HG02571 (cell line): ENCODE measurements around the gene RPTOR.
"Not testable (repeated sequence)": the region's sequence is repeated elsewhere in the genome, so short reads cannot be mapped to it uniquely, and the experiment has no call there.

ENCODE experiments used
- ATAC-seq: cut with Tn5 transposase; IDR thresholded peaks from one replicate; pipeline ENCODE4 v1.9.1; 2021; ENCODE audit warnings: mild to moderate bottlenecking, moderate library complexity; ENCODE audit not compliant: unreplicated experiment

The RPTOR gene

DNA sequence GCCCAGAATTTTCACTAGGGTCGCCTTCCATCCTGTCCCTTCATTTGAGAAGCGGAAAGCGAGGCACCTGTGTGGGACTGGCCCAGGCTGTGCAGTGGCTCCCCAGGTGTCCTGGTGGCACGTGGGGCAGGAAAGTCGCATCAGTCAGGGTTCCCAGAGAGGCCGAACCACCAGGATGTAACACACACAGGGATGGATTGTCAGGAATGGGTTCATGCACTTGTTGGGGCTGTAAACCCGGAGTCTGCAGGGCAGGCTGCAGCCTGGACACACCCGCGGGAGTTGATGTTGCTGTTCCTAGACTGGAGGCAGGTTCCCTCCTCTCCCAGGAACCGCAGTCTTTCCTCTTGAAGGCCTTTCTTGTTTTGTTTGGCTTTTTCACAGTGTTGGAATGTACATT is 30.7 kb upstream of the RPTOR start:
- ATAC-seq, result no peak

DNA sequence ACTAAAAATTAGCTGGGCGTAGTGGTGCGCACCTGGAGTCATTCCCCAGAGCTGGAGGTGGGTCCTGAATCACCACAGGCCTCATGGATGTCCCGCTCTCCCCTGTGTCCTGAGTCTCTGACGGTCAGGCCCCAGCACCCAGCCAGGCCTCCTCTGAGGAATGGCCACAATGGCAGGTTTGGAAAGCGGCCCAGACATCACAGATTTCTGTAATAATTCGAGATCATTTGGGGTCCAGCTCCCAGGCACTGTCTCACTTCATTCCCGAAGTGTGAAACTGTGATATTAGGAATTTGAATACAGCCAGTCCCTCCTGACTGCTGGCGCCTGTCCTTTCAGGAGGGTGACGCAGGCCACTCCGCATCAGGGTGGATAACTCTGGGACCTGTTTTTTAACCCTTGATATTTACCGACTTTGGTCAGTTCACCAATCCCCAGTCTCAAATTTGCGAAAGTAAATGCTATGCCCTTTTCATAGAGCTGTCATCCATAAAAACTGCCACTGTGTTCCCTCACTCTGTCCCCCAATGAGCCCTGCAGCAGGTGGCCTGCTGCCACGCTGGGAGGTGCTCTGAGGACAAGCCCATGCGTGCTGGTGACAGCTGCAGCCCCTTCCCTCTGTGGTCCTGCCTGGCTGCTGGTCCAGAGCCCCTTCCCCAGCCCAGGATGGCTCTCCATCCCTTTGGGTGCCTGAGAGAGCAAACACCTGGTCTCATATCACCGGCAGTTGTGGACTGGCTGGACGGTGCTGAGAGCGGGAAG is 28.3 kb upstream of the RPTOR start:
- no peak for ATAC-seq

DNA sequence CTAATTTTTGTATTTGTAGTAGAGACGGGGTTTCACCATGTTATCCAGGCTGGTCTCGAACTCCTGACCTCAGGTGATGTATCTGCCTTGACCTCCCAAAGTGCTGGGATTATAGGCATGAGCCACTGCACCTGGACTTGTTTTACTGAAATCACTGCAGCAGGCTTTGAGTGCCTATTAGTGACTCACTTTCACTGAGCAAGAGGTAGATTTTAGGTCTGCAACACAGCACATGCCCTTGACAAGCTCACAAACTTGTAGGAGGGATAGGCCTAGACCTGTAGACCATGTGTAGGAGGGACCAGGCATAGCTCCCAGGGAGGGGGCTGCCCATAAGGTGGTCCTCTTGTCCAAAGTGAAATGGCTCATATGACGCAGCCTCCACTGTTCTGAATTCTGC is 27.0 kb upstream of the RPTOR start:
- no peak for ATAC-seq

DNA sequence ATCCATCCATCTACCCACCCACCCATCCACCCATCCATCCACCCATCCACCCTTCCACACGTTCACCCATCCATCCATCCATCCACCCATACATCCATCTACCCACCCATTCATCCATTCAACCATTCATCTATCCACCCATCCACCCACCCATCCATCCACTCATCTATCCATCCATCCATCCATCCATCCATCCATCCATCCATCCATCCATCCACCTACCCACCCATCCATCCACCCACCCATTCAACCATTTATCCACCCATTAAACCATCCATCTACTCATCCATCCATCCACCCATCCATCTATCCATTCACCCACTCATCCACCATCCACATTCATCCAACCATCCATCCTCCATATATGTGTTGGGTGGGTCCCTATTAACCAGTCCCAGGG is 26.2 kb upstream of the RPTOR start:
- no peak for ATAC-seq

DNA sequence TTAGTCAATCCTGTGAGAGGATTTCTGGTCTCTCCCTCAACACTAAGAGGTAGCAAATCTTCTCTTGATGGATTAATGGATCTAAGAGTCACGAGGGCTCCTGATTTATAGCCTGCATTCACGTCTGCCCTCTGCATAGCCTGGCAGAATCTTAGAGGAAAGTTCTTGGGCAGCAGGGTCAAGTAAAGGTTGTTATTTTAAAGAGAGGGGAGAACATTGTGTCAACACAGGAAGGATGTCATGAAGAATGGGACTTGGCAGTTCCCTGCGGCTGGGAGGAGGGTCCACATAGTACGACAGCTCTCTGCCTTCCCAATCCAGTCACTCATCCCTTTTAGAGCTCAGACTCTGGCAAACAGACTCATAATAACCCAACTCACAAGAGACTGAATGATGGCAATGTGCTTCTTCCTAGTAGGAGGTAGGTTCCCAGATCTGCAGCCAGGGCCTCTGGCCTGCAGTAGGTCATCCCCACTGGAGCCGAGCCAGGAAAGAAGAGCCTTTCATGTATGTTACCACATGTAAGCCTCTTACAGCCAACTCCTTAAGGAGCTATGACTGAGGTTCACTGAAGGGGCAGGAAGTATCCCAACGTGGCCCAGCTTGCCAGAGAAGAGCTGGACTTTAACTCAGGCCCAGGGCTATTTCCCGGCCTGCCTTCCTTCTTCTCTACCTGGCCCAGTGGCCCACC is 25.4 kb upstream of the RPTOR start:
- ATAC-seq, result no peak

DNA sequence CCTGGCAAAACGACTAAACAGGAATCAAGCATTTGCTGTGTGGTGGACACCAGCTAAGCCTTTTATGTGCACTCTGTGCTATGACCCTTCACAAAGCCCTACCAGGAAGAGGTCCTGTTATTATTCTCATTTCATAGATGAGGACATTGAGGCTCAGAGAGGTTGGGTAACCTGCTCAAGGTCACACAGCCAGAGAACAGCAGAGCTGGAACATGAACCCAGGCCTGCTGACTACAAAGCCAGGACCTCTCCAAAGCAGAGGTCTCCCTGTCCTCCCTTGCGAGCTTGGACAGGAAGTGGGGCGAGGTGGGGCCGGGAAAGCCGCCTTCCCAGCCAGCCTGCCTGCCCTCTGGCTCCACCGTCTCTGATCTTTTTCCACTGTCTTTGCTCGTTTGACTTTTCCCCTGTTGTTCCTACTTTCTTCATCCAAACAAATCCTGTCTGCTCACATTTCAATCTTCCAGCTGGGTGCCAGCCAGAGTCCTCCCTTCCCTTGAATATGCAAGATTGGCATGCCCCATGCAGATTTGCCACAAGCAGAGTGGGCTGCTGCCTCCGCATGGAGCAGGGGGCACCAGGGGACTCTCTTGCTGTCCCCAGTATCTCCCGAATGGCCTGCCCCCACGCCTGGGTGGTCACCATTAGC is 23.7 kb upstream of the RPTOR start:
- no peak for ATAC-seq

DNA sequence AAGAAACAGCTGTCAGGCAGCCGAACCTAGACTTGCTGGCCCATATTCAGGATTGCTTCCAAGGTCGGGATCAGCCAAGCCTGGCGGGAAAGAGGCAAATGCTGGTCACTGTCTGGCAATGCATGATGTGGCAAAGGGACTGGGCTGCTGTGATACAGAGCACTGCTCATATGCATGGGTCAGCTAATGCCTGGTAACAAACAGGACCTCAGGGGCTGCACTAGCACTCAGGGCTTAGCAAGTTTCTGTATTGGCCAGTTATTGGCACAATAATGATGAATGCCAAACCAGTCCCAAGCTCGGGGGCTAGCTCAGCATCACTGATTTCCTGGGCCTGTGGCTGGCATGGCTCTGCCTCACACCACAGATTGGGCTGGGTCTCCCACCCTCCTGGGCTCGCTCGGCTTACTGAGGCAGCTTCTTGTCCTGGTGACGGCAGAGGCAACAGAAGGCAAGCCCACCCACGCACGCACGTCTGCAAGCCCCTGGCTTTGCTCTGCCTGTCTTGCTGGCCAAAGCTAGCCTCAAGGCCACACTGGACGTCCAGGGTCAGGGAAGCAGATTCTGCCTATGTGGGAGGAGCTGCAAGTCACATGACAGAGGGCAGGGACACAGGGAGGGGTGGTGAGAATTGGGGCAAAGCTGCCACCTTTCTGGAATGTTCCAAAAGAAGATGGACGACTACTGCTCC is 21.4 kb upstream of the RPTOR start:
- ATAC-seq, result no peak

DNA sequence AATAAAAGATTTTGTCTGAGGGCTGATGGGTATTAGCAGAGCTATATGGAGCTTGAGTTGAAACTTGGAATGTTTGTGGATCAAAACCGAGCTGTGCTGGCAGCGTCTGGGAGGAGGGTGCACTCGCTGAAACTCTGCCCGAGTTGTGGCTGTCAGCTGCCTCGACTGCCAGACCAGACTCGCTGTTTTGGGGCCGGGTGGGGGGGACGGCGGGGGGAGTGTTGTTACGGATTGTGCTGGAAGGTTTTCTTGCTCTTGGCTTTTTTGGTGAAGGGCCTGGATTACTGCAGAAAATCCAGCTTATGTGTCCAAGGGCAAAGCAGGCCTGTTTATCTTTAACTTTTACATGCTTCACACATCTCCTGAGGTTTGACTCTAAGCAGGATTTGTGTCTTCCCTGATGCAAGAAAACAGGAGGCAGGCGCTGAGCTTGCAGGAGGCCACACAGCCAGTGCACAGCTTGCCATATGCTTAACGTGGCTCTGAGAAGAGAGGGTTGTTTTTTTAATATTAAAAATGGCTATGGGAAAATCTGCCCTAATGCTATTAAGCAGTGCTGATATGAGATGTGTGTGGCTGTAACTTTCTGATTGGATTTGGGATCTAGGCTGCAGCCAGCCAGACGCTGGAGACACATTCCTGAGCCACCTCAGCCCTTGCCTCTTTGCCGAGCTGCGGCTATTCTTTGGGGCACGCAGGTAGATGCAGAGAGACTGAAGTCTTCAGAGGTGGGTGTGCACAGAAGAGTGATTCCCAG is 20.5 kb upstream of the RPTOR start:
- ATAC-seq, result no peak

DNA sequence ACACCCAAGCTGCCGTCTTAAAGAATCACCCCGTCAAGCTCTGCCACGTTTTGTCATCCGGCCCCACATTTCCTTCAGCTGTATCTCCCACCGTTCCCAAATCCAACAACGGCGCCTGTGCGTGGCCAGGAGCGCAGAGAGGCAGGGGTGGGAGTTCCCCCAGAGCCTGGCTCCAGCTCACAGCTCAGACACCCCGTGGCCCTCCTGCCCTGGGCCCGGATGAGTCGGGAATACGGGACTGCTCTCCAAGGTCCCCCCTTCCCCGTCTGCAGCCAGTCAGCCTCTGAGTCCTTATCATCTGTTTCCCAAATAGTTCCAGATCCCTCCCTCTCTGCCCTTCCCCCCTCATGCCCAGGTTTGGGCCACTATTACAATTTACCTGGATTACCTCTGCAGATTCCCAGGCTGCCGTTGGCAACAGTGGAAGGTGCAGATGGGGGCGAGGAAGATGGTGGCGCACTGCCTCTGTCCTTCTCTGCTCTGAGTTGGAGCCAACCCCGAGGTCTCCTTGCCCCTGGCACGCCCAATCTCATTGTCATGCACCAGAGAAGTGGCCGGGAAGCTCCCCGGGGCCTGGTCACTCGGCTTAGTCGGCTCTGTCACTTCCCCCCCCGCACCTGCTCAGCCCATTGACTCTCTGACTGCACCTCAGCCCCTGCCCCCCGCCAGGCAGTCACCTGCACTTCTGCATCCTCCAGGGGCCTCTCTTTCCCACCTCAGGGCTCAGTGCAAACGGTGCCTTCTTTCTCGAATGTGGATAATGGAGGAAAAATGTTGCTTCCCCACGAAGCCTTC is 18.3 kb upstream of the RPTOR start:
- no peak for ATAC-seq

DNA sequence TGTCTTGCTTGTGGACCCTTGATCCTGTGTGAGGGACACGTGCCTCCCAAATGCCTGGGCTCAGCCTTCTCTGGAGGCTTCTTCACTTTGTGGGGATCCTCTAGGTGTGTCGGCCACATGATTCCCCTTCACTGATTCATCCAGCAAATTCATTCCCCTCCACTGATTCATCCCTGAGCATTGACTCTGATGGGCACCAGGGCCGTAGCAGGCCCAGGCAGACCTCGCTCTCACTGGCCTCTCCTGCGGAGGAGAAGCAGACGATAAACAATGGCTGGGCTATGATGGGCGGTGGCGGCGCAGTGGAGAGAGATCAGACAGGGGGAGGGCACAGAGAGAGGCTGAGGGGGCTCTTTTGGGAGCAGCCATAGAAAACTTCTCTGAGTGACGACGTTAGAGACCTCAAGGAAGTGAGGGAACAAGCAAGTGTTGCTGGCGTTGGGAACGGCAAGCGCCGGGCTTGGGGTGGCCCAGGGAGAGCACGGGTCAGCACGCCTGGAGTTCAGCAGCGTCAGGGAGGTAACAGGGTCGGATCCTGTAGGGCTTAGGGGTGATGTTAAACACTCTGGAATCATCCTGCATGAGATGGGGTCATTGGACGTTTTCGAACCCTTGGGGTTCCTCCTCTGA is 17.5 kb upstream of the RPTOR start:
- ATAC-seq, result no peak

DNA sequence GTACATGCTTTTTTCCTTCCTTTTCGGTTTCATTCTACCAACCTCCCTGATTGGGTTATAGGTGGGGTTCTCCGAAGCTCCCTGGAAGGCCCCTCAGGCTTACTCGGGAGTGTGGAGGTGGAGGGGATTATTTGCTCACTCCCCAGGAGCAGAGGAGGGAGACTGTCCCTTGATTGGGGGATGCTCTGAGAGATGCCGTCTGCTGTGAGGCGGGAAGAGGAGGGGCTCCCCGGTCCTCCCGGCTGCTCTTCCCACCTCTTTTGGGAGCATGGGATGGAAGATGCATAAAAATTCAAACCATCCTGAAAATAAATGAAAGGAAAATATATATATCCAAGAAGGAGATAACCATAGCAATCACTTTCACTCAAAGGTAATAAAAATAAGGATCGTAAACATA is 16.1 kb upstream of the RPTOR start:
- no peak for ATAC-seq

DNA sequence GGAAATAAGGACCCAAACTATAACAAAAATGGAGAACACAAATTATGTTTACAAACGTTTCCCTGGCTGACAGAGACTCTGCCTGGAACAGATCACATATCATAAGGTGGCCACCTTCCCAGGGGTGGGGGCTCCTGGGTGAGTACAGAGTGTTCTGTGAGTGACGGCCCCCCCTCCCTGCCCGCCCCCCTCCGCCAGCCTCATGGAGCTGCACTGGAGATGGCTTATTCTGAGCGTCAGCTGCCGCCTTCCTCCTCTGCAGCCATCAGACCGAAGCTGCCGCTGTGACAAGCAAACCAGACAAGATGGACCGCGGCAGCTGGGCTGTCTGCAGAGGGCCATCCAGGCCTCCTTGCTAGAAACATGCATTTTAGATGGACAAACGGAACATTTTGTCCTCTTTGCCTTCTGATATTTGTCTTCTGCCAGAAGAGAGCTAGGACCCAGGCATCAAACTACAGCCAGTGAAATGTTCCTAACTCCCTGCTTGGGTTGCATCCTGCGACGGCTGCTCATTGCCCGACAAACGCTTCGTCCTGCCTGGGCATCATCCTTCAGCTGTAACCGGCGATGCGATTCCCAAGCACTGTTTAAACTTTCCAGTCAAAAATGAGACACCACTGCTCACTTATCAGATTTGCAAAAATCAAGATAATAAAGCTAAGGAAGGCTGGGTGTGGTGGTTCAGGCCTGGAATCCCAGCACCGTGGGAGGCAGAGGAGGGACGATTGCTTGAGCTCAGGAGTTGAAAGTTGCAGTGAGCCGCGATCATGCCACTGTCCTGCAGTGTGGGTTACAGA is 15.3 kb upstream of the RPTOR start:
- no peak for ATAC-seq

DNA sequence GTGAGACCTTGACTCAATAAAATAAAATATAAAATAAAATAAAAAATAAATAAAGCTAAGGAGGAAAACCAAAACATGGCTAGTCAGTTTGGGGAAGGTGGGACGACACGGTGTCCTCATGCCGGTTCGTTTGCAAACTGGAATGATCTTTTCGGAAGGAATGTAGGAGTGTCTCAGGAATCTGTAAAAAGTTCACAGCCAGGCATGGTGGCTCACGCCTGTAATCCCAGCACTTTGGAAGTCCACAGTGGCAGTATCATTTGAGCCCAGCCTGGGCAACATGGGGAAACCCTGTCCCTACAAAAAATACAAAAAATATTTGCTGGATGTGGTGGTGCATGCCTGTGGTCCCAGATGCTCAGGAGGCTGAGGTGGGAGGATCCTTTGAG is 14.7 kb upstream of the RPTOR start:
- ATAC-seq, result no peak

DNA sequence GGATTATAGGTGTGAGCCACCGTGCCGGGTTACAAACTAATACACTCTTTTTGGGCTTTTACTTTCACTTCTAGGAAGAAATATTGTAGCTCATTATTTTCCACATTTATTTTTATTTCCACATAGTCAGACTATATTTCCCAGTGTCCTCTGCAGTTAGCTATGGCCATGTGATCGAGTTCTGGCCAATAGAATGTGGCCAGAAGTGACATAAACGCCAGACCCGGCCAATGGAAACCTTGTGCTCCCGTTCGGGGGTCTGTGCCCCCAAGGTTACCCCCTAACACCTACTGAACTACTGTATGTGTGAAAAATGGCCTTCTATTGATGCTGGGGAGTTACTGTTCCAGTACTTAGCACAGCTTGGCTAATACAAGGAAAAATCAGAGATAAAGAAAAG is 13.2 kb upstream of the RPTOR start:
- no peak for ATAC-seq

DNA sequence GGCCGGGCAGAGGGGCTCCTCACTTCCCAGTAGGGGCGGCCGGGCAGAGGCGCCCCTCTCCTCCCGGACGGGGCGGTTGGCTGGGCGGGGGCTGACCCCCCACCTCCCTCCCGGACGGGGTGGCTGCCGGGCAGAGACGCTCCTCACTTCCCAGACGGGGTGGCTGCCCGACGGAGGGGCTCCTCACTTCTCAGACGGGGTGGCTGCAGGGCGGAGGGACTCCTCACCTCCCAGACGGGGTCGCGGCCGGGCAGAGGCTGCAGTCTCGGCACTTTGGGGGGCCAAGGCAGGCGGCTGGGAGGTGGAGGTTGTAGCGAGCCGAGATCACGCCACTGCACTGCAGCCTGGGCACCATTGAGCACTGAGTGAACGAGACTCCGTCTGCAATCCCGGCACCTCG is 7.3 kb upstream of the RPTOR start:
- not testable (repeated sequence) for ATAC-seq

DNA sequence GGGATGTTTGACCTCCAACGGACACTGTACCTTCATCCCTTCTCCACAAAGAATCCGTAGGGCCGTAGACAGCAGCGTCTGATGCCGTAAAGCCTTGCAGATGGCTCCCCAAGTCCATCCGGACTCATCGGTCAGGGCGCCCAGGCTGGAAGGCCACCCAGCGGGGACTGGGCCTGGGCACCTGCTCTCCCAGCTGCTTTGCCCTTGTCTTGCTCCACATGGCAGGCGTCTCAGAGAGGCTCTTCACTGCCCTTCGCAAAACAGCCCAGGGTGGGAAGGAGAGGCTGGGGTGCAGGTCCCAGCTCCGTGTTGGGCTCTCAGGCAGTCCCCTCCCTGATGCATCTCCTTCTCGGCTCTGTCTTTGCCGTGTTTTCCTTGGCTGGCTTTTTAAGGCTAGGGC is 6.2 kb upstream of the RPTOR start:
- ATAC-seq, result no peak

DNA sequence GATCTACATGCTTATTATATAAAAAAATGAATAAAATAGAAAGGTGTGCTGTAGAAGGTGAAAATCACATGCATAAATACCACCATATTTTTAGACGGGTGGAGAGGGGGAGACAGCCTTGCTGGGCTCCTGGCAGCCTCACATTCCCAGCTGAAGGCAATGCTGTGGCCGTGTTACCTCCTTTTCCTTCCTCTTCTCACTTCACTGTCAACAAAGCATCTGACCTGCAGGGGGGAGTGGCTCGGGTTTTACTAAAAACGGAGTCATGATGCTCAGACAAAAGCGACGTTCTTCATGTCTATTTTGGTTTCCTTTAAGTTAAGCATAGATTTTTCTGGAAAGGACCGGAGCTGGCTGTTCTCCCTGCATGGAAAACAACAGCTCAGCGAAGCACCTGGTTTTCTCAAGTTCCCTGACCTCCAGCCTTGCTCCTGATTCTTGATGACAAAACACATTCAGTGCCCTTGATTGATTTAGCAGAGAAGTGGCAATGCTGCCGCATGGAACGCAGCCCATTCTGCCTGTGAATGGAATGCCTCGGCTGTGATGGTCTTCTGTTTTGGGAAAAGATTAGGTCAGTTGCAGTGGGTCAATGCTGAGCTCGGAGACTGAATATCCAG is 5.5 kb upstream of the RPTOR start:
- no peak for ATAC-seq

DNA sequence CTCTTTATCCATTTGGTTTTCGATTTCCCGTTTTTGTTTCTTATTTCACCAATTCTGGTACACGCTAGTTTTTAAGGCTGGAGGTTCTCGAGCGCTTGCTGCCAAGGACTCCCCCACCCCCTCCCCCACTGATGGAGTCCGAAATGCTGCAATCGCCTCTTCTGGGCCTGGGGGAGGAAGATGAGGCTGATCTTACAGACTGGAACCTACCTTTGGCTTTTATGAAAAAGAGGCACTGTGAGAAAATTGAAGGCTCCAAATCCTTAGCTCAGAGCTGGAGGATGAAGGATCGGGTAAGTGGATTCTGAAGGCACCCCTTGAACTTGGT is 825 bp downstream of the RPTOR start:
- no peak for ATAC-seq

DNA sequence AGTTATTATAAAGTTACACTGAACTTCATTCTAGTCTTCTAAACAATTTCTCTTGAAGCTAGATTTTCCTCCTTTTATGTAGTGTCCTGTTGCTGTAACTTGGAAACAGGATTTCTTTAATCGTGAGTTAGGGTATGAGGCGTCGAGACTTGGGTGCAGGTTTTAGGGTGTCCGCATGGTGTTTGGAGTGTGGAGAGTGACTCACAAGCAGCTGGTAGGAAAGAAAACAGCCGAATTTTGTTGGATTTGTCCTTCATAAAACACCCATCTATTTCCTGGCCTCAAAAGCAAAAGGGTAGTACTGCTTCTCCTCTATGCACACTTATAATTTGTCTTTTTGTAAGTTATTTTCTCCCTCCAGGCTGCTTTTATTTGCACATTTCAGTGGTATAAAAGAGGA is 1.6 kb downstream of the RPTOR start:
- no peak for ATAC-seq
